PC-9 (cell line): ENCODE data around the gene HDDC3. TPM values are rescaled to one million over a fixed set of nuclear protein-coding genes. Genes with fewer than 3 reads are reported as not detected.

Experiments
- BruUV-seq: library from RNA; stranded (reverse); fragments of 400-500 nt; replicated peaks from 2 replicates; lab custom pipeline; 2021; lab: Mats Ljungman, UMichigan
- CTCF ChIA-PET: fragments of 300-600 bp; sonication (Branson Sonifier 250); formaldehyde crosslinking; loops from one replicate; lab custom pipeline; 2022; ENCODE audit warnings: antibody characterized with exemption; lab: Charles Lee
- POLR2A ChIA-PET: fragments of 300-600 bp; sonication (Branson Sonifier 250); formaldehyde crosslinking; loops from one replicate; lab custom pipeline; 2022; ENCODE audit warnings: antibody characterized with exemption; ENCODE audit not compliant: unreplicated experiment; lab: Charles Lee
- DNase-seq, 2 experiments: peaks; one replicate each; pipeline versions ENCODE4 v3.0.0 to v3.0.0-alpha.2; 2015 to 2022; ENCODE audit warnings: mixed read lengths in 1 of 2
- H2AFZ ChIP-seq: fragments of 200-600 bp; sonication (generic); 2 replicates; pipeline ENCODE4 v1.8.1; 2017; ENCODE audit warnings: antibody characterized with exemption
- H3F3A ChIP-seq: fragments of 200-600 bp; sonication (generic); 2 replicates; pipeline ENCODE4 v1.8.1; 2017; ENCODE audit warnings: antibody characterized with exemption, mild to moderate bottlenecking, low read depth; ENCODE audit not compliant: insufficient read depth
- H3K27ac ChIP-seq: fragments of 200-600 bp; sonication (generic); 2 replicates; pipeline ENCODE4 v1.6.1; 2016; ENCODE audit warnings: mixed run types
- H3K27me3 ChIP-seq: fragments of 200-600 bp; sonication (generic); 2 replicates; pipeline ENCODE4 v1.6.1; 2016; ENCODE audit warnings: low read depth, mixed run types; ENCODE audit not compliant: insufficient read depth
- H3K36me3 ChIP-seq: fragments of 200-600 bp; sonication (generic); 2 replicates; pipeline ENCODE4 v1.6.1; 2016; ENCODE audit warnings: low read depth, mixed run types
- H3K4me1 ChIP-seq: fragments of 200-600 bp; sonication (generic); replicated peaks from 2 replicates; pipeline ENCODE4 v1.6.1; 2016; ENCODE audit warnings: mixed run types; ENCODE audit not compliant: insufficient read depth
- H3K4me2 ChIP-seq: fragments of 200-600 bp; sonication (generic); 2 replicates; pipeline ENCODE4 v1.6.1; 2017; ENCODE audit warnings: mixed run types
- H3K4me3 ChIP-seq: fragments of 200-600 bp; sonication (generic); 2 replicates; pipeline ENCODE4 v1.6.1; 2016; ENCODE audit warnings: mixed run types
- H3K79me2 ChIP-seq: fragments of 200-600 bp; sonication (generic); 2 replicates; pipeline ENCODE4 v1.6.1; 2017; ENCODE audit warnings: low read depth, mixed run types
- H3K9me2 ChIP-seq: fragments of 200-600 bp; sonication (generic); 2 replicates; pipeline ENCODE4 v1.8.1; 2017; ENCODE audit warnings: mild to moderate bottlenecking; ENCODE audit not compliant: insufficient read depth
- H3K9me3 ChIP-seq: fragments of 200-600 bp; sonication (generic); 2 replicates; pipeline ENCODE4 v1.8.1; 2016; ENCODE audit warnings: low read depth; ENCODE audit not compliant: insufficient read depth
- H4K20me1 ChIP-seq: fragments of 200-600 bp; sonication (generic); 2 replicates; pipeline ENCODE4 v1.8.1; 2017; ENCODE audit not compliant: insufficient read depth
- EZH2 ChIP-seq: fragments of 200-600 bp; sonication (generic); IDR thresholded peaks from 2 replicates; pipeline ENCODE4 v1.8.0; 2017; ENCODE audit warnings: antibody characterized with exemption, low read depth
- intact Hi-C: fragments of 100-400 bp; cut with micrococcal nuclease; formaldehyde crosslinking; loops from one replicate; pipeline ENCODE4 v1.10.0; 2022; ENCODE audit not compliant: unreplicated experiment
- total RNA-seq: library from RNA; stranded (reverse); gene quantifications from 2 replicates; pipeline ENCODE4 v1.2.3, GENCODE V29; 2021
- TF ChIP-seq, protein P1 (sequence below): fragments of 200-600 bp; sonication (generic); conservative IDR thresholded peaks from 2 replicates; pipeline ENCODE4 v1.6.1; 2017; ENCODE audit warnings: mixed run types, antibody characterized with exemption, mild to moderate bottlenecking, moderate library complexity

HDDC3 gene
- total RNA-seq, 1 experiment from 2014 or later, result 18.1 TPM

DNA sequence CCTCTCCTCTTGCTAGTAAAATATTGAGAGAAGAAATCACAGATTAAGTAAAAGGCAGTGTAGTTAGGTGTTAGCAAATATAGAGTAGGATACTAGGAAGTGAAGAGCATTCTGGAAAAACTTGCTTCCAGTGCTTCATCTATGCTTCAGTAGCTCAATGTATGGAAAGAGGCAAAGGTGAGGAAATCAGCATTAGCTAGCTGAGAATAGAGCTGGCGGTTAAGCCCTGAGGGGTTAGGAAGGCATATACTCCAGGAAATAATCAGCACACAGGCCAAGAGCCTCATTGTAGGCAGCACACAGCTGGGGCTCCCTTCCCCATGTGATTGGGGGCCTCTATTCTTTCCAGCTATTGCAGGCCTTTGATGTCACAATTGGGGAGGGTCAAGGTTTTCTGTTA, 36.1 kb upstream of the HDDC3 start:
- H3K4me1 ChIP-seq, result no peaks in the 10 kb centered on the region
- intact Hi-C loops, result no loop called here
- H3K4me3 ChIP-seq, result no peak overlapping the region
- no TSS peak for BruUV-seq
- ChIA-PET CTCF (interaction anchor here (0.8 kb wide), 1 partner anchor 12 kb away, joined by 10 read pairs; no protein-coding TSS in a partner anchor), POLR2A (interaction anchor here (0.6 kb wide), 1 partner anchor 25 kb away, joined by 15 read pairs; no protein-coding TSS in a partner anchor)
- no peaks in the 10 kb centered on the region for H3K27me3 ChIP-seq
- H3K9me2 ChIP-seq, result no peaks in the 10 kb centered on the region
- TF ChIP-seq, protein P1, sequence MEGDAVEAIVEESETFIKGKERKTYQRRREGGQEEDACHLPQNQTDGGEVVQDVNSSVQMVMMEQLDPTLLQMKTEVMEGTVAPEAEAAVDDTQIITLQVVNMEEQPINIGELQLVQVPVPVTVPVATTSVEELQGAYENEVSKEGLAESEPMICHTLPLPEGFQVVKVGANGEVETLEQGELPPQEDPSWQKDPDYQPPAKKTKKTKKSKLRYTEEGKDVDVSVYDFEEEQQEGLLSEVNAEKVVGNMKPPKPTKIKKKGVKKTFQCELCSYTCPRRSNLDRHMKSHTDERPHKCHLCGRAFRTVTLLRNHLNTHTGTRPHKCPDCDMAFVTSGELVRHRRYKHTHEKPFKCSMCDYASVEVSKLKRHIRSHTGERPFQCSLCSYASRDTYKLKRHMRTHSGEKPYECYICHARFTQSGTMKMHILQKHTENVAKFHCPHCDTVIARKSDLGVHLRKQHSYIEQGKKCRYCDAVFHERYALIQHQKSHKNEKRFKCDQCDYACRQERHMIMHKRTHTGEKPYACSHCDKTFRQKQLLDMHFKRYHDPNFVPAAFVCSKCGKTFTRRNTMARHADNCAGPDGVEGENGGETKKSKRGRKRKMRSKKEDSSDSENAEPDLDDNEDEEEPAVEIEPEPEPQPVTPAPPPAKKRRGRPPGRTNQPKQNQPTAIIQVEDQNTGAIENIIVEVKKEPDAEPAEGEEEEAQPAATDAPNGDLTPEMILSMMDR, result no peak
- TF ChIP-seq EZH2, result no peak
- no peak for DNase-seq
- H4K20me1 ChIP-seq, result 0 out of 2 replicates have a peak, but pooled peaks cover 3% of the 10 kb centered on the region
- H3K27ac ChIP-seq, result no peak overlapping the region; the same call in 1 of the 2 replicates
- H2AFZ ChIP-seq, result no peak overlapping the region
- peaks cover 42% of the 10 kb centered on the region; the same call in 1 of the 2 replicates for H3F3A ChIP-seq
- no peaks in the 10 kb centered on the region for H3K79me2 ChIP-seq
- peaks cover 22% of the 10 kb centered on the region for H3K36me3 ChIP-seq
- no peak overlapping the region for H3K4me2 ChIP-seq
- no peaks in the 10 kb centered on the region for H3K9me3 ChIP-seq

- 0 out of 2 replicates have a peak, but pooled peaks cover 3% of the 10 kb centered on the region for H3K79me2 ChIP-seq
- H3K9me3 ChIP-seq, result no peaks in the 10 kb centered on the region
- H3K9me2 ChIP-seq, result no peaks in the 10 kb centered on the region
- no peak for DNase-seq
- no peak for TF ChIP-seq EZH2
- TF ChIP-seq, protein P1, result no peak
- no peak overlapping the region for H3K4me3 ChIP-seq
- H3F3A ChIP-seq, result peaks cover 52% of the 10 kb centered on the region; the same call in 1 of the 2 replicates
- no peaks in the 10 kb centered on the region for H3K27me3 ChIP-seq
- H3K36me3 ChIP-seq, result peaks cover 22% of the 10 kb centered on the region
- no peak overlapping the region for H2AFZ ChIP-seq
- no peaks in the 10 kb centered on the region for H3K4me1 ChIP-seq
- CTCF ChIA-PET, result no interaction called here
- POLR2A ChIA-PET, result no interaction called here
- no peak overlapping the region for H3K27ac ChIP-seq
- no TSS peak for BruUV-seq
- intact Hi-C loops, result no loop called here
- H3K4me2 ChIP-seq, result no peak overlapping the region
- peaks cover 6% of the 10 kb centered on the region; the same call in 1 of the 2 replicates for H4K20me1 ChIP-seq
Measured at GRCh38 chr15:90967206-90967605, 34.9 kb upstream of the HDDC3 start.

- H3K9me2 ChIP-seq, result no peaks in the 10 kb centered on the region
- CTCF ChIA-PET, result no interaction called here
- POLR2A ChIA-PET, result no interaction called here
- H3K79me2 ChIP-seq, result 0 out of 2 replicates have a peak, but pooled peaks cover 3% of the 10 kb centered on the region
- DNase-seq, result no peak
- H3K4me2 ChIP-seq, result no peak overlapping the region
- intact Hi-C loops, result no loop called here
- H3F3A ChIP-seq, result peaks cover 58% of the 10 kb centered on the region; the same call in 1 of the 2 replicates
- H3K4me3 ChIP-seq, result no peak overlapping the region
- no peak for TF ChIP-seq EZH2
- TF ChIP-seq, protein P1, result no peak
- H3K9me3 ChIP-seq, result no peaks in the 10 kb centered on the region
- peaks cover 22% of the 10 kb centered on the region for H3K36me3 ChIP-seq
- H4K20me1 ChIP-seq, result peaks cover 7% of the 10 kb centered on the region; the same call in 1 of the 2 replicates
- TSS peak; percentile 12 for BruUV-seq
- H2AFZ ChIP-seq, result no peak overlapping the region
- no peaks in the 10 kb centered on the region for H3K27me3 ChIP-seq
- H3K27ac ChIP-seq, result no peak overlapping the region
- no peaks in the 10 kb centered on the region for H3K4me1 ChIP-seq
Measured at GRCh38 chr15:90966262-90966661, 33.9 kb upstream of the HDDC3 start.
